Stimulated activated CD8-positive, alpha-beta memory T cell treated with anti-CD3 and anti-CD28 coated beads, Interleukin-15, amount 100 ng/mL, for 24 hours (primary cell): ENCODE data around the gene EVX2.

Experiments
- DNase-seq: peaks from one replicate; pipeline ENCODE4 v3.0.0-alpha.2; 2020; ENCODE audit warnings: low read depth

Gene EVX2

GRCh38 chr2:176083796-176084261 is at the start of gene EVX2:
TSS of gene EVX2 (minus strand) at chr2:176083962. CDS start at chr2:176083776, 186 bp downstream.
- DNase-seq, result no peak

- DNase-seq, result no peak
Measured at GRCh38 chr2:176133389-176133788, 49.6 kb upstream of the EVX2 start.

DNA sequence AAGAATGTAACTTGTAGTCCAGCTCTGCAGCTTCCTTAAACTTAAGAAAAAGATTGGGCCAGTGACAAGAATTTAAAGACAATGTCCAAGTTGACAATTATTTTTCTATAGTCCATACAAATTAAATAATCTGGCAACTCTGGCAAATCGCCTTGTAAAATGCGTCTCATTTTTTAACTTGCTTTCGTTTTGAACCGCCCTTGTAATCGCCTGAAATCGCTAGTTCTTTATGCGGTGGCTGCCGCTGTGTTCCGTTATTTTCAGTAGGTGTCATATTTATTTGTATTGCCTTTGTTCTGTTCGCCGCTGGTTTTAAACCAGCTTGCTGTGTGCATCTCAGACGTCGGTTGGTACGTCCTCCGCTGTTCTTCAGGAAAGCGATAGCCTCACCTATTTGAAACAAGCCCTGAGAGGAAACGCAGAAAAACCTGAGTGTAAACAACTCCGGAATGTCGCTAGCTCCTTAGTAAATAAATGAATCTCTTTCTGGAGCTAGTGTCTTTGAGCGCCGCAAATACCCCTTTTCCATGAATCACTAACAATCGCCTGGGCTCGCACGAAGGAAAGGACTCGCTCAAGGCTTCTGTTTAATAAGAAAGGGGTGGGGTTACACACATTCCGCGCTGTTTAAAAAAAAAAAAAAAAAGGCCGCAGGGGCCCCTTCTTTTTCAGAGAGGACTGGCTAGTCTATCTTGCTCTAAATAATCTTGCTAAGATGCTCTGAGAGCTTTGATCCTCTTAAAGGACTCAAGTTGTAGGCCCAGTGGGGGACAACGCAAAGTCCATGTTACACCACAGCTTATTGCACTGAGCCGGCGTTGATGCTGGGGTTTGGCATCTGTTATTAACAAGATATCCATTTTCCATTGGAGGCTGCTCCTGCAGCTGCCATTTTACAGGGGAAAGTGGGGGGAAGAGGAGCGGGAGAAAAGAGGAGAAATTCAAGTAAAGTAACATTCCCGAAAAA is 48.7 kb upstream of the EVX2 start:
- no peak for DNase-seq

GRCh38 chr2:176131848-176132158 is 48.0 kb upstream of the EVX2 start:
- DNase-seq, result no peak

GRCh38 chr2:176130957-176131847 is 47.4 kb upstream of the EVX2 start:
- DNase-seq, result no peak

DNA sequence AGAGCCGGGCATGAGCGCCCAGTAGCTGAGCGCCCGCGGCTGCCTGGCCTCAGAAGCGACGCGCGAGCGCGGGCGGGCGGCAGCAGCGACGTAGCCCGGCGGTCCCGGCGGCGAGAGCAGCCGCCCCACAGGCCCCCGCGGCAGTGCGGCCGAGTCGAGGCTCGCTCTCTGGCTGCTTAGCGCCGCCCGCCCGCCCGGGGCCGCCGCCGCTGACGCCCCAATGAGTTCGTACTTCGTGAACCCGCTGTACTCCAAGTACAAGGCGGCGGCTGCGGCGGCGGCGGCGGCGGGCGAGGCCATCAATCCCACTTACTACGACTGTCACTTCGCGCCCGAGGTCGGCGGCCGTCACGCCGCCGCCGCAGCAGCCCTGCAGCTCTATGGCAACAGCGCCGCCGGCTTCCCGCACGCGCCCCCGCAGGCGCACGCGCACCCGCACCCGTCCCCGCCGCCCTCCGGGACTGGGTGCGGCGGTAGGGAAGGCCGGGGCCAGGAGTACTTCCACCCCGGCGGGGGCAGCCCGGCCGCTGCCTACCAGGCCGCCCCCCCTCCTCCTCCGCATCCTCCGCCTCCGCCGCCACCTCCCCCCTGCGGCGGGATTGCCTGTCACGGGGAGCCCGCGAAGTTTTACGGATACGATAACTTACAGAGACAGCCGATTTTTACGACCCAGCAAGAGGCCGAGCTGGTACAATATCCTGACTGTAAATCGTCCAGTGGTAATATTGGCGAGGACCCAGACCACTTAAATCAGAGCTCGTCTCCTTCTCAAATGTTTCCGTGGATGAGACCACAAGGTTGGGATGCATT is 46.6 kb upstream of the EVX2 start:
- DNase-seq, result no peak

GRCh38 chr2:176129813-176130146 is 46.0 kb upstream of the EVX2 start:
- no peak for DNase-seq

- DNase-seq, result no peak
Measured at GRCh38 chr2:176128982-176129796, 45.4 kb upstream of the EVX2 start, which contains the start of gene HOXD8. TSS of gene HOXD8 (plus strand) at chr2:176129705. CDS start at chr2:176130367, 662 bp downstream.

- no peak for DNase-seq
Measured at GRCh38 chr2:176128172-176128981, 44.6 kb upstream of the EVX2 start.

DNA sequence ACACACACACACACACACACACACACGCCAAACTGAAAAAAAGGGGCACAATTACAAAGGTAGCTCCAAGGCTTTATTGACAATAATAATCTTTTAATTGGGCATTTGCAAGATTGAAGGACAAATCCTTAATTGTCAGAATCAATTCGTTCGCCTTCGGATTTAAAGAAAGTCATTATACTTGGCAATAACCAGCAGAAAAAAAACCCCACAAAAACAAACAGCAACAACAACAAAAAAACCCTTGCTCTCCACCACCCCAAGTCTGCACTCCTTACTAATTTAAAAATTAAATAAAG is 44.0 kb upstream of the EVX2 start:
- DNase-seq, result no peak

DNA sequence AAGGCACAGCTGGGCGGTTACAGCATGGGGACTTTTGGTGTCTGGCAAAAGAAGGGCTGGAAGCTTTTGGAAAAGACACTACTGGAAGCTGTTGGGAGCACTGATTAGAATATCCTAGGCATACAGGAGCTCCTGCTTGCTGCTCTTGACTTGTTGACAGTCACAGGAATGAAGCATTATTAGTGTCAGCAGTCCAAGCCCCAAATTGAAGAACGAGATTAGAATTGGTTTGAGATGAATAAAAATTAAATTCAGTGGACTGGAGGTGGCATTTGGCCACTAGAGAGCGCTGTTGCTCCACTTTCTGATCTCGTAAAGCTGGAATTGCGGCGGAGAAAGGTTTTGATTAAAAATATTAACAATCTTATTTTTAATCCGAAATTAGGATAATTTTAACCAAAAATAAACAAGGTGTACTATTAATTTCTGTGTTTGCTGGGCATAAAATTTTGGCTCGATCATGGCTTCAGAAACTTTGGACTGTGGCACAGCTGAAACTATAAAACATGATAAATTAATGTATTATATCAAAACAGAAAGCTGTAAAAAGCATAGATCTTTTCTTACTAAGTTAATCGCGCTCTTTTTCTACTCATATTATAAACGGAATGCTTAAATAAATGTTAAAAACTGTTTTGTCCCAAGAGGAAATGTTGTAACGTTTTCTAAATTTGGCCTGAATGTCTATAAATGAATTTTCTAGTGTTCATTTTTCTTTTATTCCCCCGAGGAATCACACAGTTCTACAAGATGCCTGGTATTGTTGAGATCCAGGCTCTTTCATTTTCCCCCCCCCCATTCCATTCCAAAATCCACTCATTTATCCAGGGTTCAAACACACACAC is 43.4 kb upstream of the EVX2 start:
- peak; percentile 53 for DNase-seq

DNA sequence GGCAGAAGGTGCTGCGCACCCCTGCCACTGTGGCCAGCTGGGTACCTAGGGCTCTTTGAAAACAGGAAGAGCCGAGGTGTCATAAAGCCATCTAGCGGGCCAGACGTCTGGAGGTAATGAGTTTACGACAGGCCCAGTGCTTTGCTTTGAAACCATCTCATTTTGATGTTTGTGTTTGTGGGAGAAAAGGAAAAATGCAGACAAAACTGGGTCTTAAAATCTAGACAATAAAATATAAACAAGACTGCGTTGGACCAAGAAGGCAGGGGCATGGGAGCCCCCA is 42.0 kb upstream of the EVX2 start:
- DNase-seq, result no peak

- no peak for DNase-seq
Measured at GRCh38 chr2:176124947-176125771, 41.4 kb upstream of the EVX2 start.

DNA sequence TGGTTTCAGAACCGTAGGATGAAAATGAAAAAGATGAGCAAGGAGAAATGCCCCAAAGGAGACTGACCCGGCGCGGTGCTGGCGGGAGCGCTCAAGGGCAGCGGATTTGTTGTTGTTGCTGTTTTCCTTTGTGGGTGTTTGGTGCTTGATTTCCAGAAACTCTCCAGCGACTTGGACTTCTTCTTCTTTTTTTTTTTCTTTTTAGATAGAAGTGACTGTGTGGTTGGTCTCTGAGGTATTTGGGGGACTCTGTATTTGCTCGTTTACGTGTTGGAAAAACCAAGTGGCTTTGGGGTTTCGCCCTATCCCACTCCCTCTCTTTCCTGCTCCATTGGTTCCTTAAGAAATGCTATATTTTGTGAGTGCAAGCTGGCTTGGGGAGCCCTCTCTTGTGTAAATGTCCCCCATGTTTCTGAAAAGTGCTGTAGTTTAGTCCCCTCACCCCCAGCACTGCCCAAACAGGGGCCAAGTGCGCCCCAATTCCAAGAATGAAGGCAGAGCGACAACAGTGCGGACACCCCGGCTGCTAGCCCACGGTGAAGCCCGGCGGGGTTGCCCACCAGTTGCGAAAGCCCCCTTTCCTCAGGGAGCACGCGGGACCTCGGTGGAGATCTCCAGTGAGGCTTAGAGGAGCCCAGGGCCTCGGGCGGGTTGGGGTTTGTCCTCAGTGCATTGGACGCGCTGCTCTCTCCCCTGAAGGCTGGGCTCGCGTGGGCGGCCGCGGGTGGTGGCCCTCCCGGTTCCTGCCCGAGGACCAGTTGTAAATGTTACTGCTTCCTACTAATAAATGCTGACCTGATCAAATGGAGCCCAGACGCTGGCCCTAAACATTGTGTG is 40.6 kb upstream of the EVX2 start:
- no peak for DNase-seq

- no peak for DNase-seq
Measured at GRCh38 chr2:176123411-176124109, 39.8 kb upstream of the EVX2 start.

GRCh38 chr2:176122683-176123410 is 39.1 kb upstream of the EVX2 start, which contains the start of gene HOXD9:
TSS of gene HOXD9 (plus strand) at chr2:176122719. CDS start at chr2:176122769, 50 bp downstream.
- no peak for DNase-seq
